ENCODE data around the gene OLFML2B.
"Not testable (repeated sequence)": the region's sequence is repeated elsewhere in the genome, so short reads cannot be mapped to it uniquely, and the experiment has no call there.

OLFML2B gene

DNA sequence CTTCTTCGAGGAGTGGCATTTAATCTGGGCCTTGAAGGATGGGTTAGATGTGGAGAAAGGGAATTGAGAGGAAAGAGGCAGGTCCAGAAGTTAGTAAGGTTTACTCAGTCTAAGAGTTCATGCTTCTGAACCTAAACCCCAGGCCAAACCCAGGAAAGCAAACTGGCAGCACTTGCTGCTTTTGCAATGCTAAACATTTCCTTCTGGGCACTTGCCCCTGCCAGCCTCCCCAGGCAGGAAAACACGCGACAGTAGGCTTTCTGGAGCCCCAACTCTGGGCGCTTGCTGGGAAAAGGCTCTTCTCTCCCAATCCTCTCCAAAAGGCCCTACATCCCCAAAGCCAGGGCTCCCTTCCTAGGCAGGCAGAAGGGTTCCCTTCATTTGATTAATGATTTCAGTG is 2.5 kb downstream of the OLFML2B start:
- Histone ChIP-seq H3K4me3 (ENCODE audit: insufficient read depth, low read depth, low read length) (no peak overlapping the region), H3K27ac (ENCODE audit: insufficient read depth, low read depth, low read length, poor library complexity, severe bottlenecking) (no peak overlapping the region), H3K36me3 (ENCODE audit: control insufficient read depth, insufficient read depth, low read length) (no peaks in the 10 kb centered on the region), H3K4me1 (ENCODE audit: control insufficient read depth, insufficient read depth, low read length) (peaks cover 7% of the 10 kb centered on the region), H3K9me3 (ENCODE audit: control insufficient read depth, low read length) (no peaks in the 10 kb centered on the region), H3K27me3 (ENCODE audit: control insufficient read depth, insufficient read depth, low read length, poor library complexity, severe bottlenecking) (peaks cover 38% of the 10 kb centered on the region)
- WGBS, 2 experiments: 72 to 77% methylated on average over 4 of the region's 4 CpGs

DNA sequence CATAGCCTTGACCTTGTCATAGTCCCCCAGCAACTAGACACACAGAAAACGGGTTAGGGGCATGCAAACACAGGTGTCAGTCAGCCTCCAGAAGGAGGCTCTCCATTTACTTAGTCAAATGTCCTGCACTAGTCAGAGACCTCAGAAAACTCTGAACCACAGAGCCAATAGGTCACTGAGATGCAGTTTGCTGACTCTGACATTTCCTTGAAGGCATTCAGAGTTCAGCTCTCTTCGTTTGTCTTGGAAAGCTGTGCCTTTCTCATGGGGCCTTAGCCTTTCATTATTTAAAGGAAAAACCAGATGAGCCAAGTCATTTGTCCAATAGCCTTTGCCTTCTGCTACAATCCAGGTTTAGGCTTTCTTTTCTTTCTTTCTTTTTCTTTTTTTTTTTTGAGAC is 3.5 kb downstream of the OLFML2B start:
- peaks cover 7% of the 10 kb centered on the region for H3K4me1 ChIP-seq (ENCODE audit: control insufficient read depth, insufficient read depth, low read length)
- WGBS, 2 experiments: 86 to 90% methylated on average over 2 of the region's 2 CpGs
- H3K27ac ChIP-seq (ENCODE audit: insufficient read depth, low read depth, low read length, poor library complexity, severe bottlenecking): no peak overlapping the region
- H3K4me3 ChIP-seq (ENCODE audit: insufficient read depth, low read depth, low read length): no peak overlapping the region
- no peaks in the 10 kb centered on the region for H3K36me3 ChIP-seq (ENCODE audit: control insufficient read depth, insufficient read depth, low read length)
- peaks cover 28% of the 10 kb centered on the region for H3K27me3 ChIP-seq (ENCODE audit: control insufficient read depth, insufficient read depth, low read length, poor library complexity, severe bottlenecking)
- no peaks in the 10 kb centered on the region for H3K9me3 ChIP-seq (ENCODE audit: control insufficient read depth, low read length)

DNA sequence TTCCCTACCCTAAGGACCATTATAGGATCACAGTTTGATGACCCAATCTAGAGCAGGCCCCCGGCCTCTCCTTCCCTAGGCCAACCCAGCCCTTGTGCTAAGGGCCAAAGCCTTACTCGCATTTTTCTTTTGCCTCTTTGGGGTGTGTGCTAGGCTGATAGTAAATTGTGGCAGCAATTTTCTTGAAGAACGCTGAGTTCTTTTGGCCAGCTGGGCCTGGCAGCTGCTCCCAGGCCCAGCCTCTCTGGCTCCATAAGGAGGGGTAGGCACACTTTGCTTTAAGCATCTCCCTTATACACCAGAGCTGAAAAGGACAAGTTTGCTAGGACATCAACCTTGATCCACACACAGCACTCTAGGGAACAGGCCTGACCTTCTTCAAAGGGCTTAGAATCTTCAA is 4.2 kb downstream of the OLFML2B start:
- H3K27me3 ChIP-seq (ENCODE audit: control insufficient read depth, insufficient read depth, low read length, poor library complexity, severe bottlenecking): peaks cover 21% of the 10 kb centered on the region
- peaks cover 7% of the 10 kb centered on the region for H3K4me1 ChIP-seq (ENCODE audit: control insufficient read depth, insufficient read depth, low read length)
- H3K36me3 ChIP-seq (ENCODE audit: control insufficient read depth, insufficient read depth, low read length): no peaks in the 10 kb centered on the region
- H3K27ac ChIP-seq (ENCODE audit: insufficient read depth, low read depth, low read length, poor library complexity, severe bottlenecking): no peak overlapping the region
- 91 to 94% methylated on average over 3 of the region's 3 CpGs for WGBS, 2 experiments
- no peak overlapping the region for H3K4me3 ChIP-seq (ENCODE audit: insufficient read depth, low read depth, low read length)
- H3K9me3 ChIP-seq (ENCODE audit: control insufficient read depth, low read length): no peaks in the 10 kb centered on the region

DNA sequence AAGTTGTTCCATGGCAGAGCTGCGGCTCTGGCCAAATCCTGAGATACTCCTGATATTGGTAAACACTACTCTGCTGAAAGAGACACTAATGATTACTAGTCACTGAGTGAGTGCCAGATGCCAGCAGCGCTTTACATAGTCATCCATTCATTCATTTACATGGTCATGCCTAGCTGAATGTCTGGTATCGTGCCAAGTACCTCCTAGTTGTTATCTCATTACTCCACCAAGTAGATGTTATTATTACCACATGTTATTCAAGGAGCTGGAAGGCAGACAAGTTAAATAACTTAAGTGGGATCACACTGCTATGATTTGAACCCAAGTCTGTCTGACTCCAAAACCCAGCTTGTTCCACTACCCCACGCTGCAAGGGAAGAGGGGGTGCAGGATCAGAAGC is 4.7 kb downstream of the OLFML2B start:
- H3K9me3 ChIP-seq (ENCODE audit: control insufficient read depth, low read length): no peaks in the 10 kb centered on the region
- H3K4me3 ChIP-seq (ENCODE audit: insufficient read depth, low read depth, low read length): no peak overlapping the region
- H3K27ac ChIP-seq (ENCODE audit: insufficient read depth, low read depth, low read length, poor library complexity, severe bottlenecking): no peak overlapping the region
- H3K36me3 ChIP-seq (ENCODE audit: control insufficient read depth, insufficient read depth, low read length): no peaks in the 10 kb centered on the region
- peaks cover 7% of the 10 kb centered on the region for H3K4me1 ChIP-seq (ENCODE audit: control insufficient read depth, insufficient read depth, low read length)
- 83 to 87% methylated on average over 4 of the region's 4 CpGs for WGBS, 2 experiments
- H3K27me3 ChIP-seq (ENCODE audit: control insufficient read depth, insufficient read depth, low read length, poor library complexity, severe bottlenecking): peaks cover 17% of the 10 kb centered on the region

DNA sequence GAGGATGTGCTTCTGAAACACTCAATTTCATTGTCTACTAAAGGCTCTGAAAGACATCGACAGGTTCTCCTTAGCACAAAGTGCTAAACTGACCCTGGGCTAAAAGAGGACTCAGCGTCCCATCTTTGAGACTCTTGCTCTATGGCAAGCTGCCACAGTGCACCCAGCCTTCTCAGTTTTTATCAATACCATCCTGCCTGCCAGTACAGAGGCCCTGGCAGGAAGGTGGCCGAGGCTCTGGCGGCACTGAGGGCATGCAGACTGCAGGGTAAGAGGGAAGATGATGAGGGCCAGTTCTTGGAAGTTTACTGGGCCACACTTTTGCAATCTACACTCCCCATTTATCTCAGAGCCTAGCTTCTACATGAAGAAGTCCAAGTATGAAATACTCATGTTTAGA is 5.3 kb downstream of the OLFML2B start:
- Histone ChIP-seq H3K4me1 (ENCODE audit: control insufficient read depth, insufficient read depth, low read length) (peaks cover 7% of the 10 kb centered on the region), H3K27ac (ENCODE audit: insufficient read depth, low read depth, low read length, poor library complexity, severe bottlenecking) (no peak overlapping the region), H3K4me3 (ENCODE audit: insufficient read depth, low read depth, low read length) (no peak overlapping the region), H3K36me3 (ENCODE audit: control insufficient read depth, insufficient read depth, low read length) (no peaks in the 10 kb centered on the region), H3K27me3 (ENCODE audit: control insufficient read depth, insufficient read depth, low read length, poor library complexity, severe bottlenecking) (peaks cover 11% of the 10 kb centered on the region), H3K9me3 (ENCODE audit: control insufficient read depth, low read length) (peaks cover under 1% of the 10 kb centered on the region)
- WGBS, 2 experiments: 94 to 96% methylated on average over 4 of the region's 4 CpGs

DNA sequence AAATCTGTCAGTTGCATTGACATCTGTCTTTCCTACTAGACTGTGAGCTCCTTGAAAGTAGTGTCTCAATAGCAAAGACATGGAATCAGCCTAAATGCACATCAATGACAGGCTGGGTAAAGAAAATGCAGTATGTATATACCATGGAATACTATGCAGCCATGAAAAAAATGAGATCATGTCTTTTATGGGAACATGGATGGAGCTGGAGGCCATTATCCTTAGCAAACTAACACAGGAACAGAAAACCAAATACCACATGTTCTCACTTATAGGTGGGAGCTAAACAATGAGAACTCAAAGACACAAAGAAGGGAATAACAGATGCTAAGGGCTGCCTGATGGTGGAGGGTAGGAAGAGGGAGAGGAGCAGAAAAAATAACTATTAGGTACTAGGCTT is 5.9 kb downstream of the OLFML2B start:
- not testable (repeated sequence) for H3K9me3 ChIP-seq (ENCODE audit: control insufficient read depth, low read length); H3K27me3 ChIP-seq (ENCODE audit: control insufficient read depth, insufficient read depth, low read length, poor library complexity, severe bottlenecking); H3K4me1 ChIP-seq (ENCODE audit: control insufficient read depth, insufficient read depth, low read length); H3K36me3 ChIP-seq (ENCODE audit: control insufficient read depth, insufficient read depth, low read length); H3K4me3 ChIP-seq (ENCODE audit: insufficient read depth, low read depth, low read length); H3K27ac ChIP-seq (ENCODE audit: insufficient read depth, low read depth, low read length, poor library complexity, severe bottlenecking)

DNA sequence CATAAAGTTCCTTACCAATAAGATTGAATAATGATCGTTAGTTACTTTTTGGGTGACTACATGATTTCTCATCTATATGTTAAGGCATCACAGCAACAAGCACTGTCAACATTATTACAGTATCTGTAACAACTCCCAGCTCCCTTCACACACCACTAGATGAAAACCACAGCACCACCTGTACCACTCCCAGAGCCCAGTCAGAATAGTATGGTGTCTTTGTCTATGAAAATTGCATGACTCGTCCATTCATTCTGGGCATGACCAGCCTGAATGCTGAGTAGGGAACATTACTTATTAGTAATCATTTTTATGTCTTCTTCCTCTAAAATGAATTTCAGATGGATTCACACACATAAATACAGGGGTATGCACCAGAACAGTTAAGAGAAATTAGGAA is 7.0 kb downstream of the OLFML2B start:
- peaks cover 7% of the 10 kb centered on the region for H3K4me1 ChIP-seq (ENCODE audit: control insufficient read depth, insufficient read depth, low read length)
- H3K9me3 ChIP-seq (ENCODE audit: control insufficient read depth, low read length): peaks cover 4% of the 10 kb centered on the region
- no peak overlapping the region for H3K4me3 ChIP-seq (ENCODE audit: insufficient read depth, low read depth, low read length)
- no peaks in the 10 kb centered on the region for H3K36me3 ChIP-seq (ENCODE audit: control insufficient read depth, insufficient read depth, low read length)
- 100% methylated on average over 1 to 2 of the region's 2 CpGs for WGBS, 2 experiments
- no peak overlapping the region for H3K27ac ChIP-seq (ENCODE audit: insufficient read depth, low read depth, low read length, poor library complexity, severe bottlenecking)
- no peaks in the 10 kb centered on the region for H3K27me3 ChIP-seq (ENCODE audit: control insufficient read depth, insufficient read depth, low read length, poor library complexity, severe bottlenecking)

DNA sequence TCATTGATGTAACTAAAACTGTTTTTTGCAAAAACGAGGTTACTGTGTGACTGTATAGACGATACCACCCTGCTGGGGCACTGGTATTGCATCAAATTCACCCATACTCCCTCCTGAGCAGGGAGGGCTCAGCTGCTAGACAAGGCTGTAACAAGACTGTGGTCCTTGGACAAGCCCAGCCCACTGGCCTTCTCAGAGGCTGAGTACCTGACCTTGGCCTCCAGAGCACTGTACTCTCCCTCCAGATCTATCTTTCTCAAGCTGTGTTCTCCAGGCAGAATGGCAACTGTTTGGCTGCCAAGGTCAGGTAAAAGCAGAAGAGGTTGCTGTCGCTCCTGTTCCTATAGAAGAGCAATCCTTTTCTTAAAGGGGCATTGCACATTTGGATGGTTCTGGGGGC is 8.5 kb downstream of the OLFML2B start:
- Histone ChIP-seq H3K9me3 (ENCODE audit: control insufficient read depth, low read length) (peaks cover 4% of the 10 kb centered on the region), H3K4me1 (ENCODE audit: control insufficient read depth, insufficient read depth, low read length) (no peaks in the 10 kb centered on the region), H3K27ac (ENCODE audit: insufficient read depth, low read depth, low read length, poor library complexity, severe bottlenecking) (no peak overlapping the region), H3K36me3 (ENCODE audit: control insufficient read depth, insufficient read depth, low read length) (no peaks in the 10 kb centered on the region), H3K4me3 (ENCODE audit: insufficient read depth, low read depth, low read length) (no peak overlapping the region), H3K27me3 (ENCODE audit: control insufficient read depth, insufficient read depth, low read length, poor library complexity, severe bottlenecking) (no peaks in the 10 kb centered on the region)
- 87 to 95% methylated on average over 3 of the region's 3 CpGs for WGBS, 2 experiments

DNA sequence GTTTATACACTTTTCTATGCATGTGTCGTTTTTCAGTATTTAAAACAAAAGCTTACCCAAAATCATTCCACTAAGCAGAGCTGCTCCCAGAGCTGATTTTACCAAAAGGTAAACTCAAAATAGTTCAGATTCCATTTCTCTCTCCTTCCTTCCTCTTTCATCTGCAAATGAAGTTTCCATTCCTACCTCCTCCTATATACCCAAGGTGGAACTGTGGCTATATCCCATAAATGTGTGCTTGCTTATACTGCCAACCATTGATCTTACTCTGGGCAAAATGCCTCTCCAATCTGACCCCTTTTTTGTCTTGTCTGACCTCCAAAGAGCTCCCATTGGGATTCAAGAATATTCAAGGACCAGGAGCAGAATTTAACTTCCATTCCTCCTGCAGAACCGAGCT is 9.5 kb downstream of the OLFML2B start:
- no peak overlapping the region for H3K4me3 ChIP-seq (ENCODE audit: insufficient read depth, low read depth, low read length)
- WGBS, 2 experiments: 67 to 69% methylated on average over 2 of the region's 2 CpGs
- H3K9me3 ChIP-seq (ENCODE audit: control insufficient read depth, low read length): peaks cover 4% of the 10 kb centered on the region
- H3K27me3 ChIP-seq (ENCODE audit: control insufficient read depth, insufficient read depth, low read length, poor library complexity, severe bottlenecking): no peaks in the 10 kb centered on the region
- H3K36me3 ChIP-seq (ENCODE audit: control insufficient read depth, insufficient read depth, low read length): no peaks in the 10 kb centered on the region
- no peaks in the 10 kb centered on the region for H3K4me1 ChIP-seq (ENCODE audit: control insufficient read depth, insufficient read depth, low read length)
- H3K27ac ChIP-seq (ENCODE audit: insufficient read depth, low read depth, low read length, poor library complexity, severe bottlenecking): no peak overlapping the region

DNA sequence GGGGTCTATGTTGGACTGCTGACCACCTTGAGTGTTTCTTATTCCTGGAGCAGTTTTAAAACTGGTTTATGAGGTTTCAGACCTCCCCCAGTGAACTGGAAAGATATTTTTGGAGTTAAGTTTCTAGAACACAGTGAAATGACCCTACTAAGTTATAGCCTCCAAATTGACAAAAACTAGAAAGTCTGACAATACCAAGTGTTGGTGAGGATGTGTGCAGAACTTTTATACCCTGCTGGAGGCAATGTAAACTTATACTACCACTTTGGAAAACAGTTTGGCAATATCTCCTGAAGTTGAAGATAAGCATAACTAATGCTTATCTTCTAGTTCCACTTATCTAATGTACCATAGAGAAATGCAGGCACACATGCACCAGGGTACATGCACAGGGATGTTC is 10.4 kb downstream of the OLFML2B start:
- H3K27ac ChIP-seq (ENCODE audit: insufficient read depth, low read depth, low read length, poor library complexity, severe bottlenecking): no peak overlapping the region
- no peaks in the 10 kb centered on the region for H3K36me3 ChIP-seq (ENCODE audit: control insufficient read depth, insufficient read depth, low read length)
- no peak overlapping the region for H3K4me3 ChIP-seq (ENCODE audit: insufficient read depth, low read depth, low read length)
- H3K27me3 ChIP-seq (ENCODE audit: control insufficient read depth, insufficient read depth, low read length, poor library complexity, severe bottlenecking): no peaks in the 10 kb centered on the region
- H3K4me1 ChIP-seq (ENCODE audit: control insufficient read depth, insufficient read depth, low read length): no peaks in the 10 kb centered on the region
- H3K9me3 ChIP-seq (ENCODE audit: control insufficient read depth, low read length): peaks cover 4% of the 10 kb centered on the region

DNA sequence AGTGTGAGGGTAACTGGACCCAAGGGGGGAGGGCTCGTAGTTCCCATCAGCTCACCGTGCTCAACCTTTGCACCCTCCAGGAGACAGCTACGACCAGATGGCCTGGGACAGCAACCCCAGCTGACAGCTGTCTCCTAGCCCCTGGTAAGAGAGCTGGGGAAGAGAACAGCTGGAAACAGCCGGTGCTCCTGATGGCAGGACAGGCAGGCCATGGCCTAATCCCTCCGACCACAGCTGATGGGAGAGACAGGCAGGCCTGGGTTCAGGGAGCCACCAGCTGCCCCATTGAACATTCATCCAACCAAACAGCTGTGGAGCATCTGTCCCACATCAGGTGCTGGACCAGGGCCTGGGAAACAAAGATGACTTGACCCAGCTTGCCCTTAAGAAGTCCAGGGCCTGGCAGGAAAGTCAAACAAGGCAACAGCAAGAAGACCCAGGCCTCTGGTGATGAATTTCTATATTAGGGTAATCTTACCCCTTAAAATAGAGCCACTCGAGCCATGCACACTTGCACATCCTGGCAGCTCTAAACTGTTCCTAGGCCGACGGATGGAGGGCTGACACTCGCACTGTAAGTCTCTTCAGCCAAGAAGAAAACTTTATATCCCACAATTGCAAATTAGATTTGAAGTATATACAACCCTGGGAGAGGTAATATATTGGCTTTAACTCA is 12.2 kb downstream of the OLFML2B start:
- 89 to 92% methylated on average over 8 to 9 of the region's 9 CpGs for WGBS, 2 experiments
- no peaks in the 10 kb centered on the region for H3K4me1 ChIP-seq (ENCODE audit: control insufficient read depth, insufficient read depth, low read length)
- H3K4me3 ChIP-seq (ENCODE audit: insufficient read depth, low read depth, low read length): no peak overlapping the region
- no peaks in the 10 kb centered on the region for H3K36me3 ChIP-seq (ENCODE audit: control insufficient read depth, insufficient read depth, low read length)
- no peaks in the 10 kb centered on the region for H3K27me3 ChIP-seq (ENCODE audit: control insufficient read depth, insufficient read depth, low read length, poor library complexity, severe bottlenecking)
- no peak overlapping the region for H3K27ac ChIP-seq (ENCODE audit: insufficient read depth, low read depth, low read length, poor library complexity, severe bottlenecking)
- H3K9me3 ChIP-seq (ENCODE audit: control insufficient read depth, low read length): peaks cover 4% of the 10 kb centered on the region
